ENCODE data around the gene SMYD3.

The SMYD3 gene

DNA sequence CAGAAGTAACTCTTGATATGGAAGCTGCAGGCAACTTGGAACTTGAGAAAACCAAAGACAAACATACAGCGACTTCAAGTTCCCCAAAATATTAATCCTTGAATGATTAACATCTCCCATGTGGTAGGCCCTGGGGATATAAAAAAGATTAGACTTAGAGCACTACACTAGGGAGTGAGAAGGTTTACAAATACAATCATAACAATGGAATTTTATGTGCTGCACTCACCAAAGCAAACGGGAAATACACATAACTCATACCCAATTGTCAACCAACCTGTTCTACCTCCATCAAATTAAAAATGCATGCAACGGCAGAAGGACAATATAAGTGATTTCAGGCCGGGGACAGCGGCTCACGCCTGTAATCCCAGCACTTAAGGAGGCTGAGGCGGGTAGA is 3.7 kb downstream of the SMYD3 start:
- DNase-seq (ENCODE audit: low read depth) = peak; percentile 25
- H3K4me3 ChIP-seq (ENCODE audit: control insufficient read depth, low read depth, low read length) = no peak overlapping the region
- TF ChIP-seq, protein P1, sequence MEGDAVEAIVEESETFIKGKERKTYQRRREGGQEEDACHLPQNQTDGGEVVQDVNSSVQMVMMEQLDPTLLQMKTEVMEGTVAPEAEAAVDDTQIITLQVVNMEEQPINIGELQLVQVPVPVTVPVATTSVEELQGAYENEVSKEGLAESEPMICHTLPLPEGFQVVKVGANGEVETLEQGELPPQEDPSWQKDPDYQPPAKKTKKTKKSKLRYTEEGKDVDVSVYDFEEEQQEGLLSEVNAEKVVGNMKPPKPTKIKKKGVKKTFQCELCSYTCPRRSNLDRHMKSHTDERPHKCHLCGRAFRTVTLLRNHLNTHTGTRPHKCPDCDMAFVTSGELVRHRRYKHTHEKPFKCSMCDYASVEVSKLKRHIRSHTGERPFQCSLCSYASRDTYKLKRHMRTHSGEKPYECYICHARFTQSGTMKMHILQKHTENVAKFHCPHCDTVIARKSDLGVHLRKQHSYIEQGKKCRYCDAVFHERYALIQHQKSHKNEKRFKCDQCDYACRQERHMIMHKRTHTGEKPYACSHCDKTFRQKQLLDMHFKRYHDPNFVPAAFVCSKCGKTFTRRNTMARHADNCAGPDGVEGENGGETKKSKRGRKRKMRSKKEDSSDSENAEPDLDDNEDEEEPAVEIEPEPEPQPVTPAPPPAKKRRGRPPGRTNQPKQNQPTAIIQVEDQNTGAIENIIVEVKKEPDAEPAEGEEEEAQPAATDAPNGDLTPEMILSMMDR (IDR thresholded peaks at IDR 0.05; ENCODE audit: control insufficient read depth, insufficient read depth, low read depth, low read length, missing control alignments) = no peak

DNA sequence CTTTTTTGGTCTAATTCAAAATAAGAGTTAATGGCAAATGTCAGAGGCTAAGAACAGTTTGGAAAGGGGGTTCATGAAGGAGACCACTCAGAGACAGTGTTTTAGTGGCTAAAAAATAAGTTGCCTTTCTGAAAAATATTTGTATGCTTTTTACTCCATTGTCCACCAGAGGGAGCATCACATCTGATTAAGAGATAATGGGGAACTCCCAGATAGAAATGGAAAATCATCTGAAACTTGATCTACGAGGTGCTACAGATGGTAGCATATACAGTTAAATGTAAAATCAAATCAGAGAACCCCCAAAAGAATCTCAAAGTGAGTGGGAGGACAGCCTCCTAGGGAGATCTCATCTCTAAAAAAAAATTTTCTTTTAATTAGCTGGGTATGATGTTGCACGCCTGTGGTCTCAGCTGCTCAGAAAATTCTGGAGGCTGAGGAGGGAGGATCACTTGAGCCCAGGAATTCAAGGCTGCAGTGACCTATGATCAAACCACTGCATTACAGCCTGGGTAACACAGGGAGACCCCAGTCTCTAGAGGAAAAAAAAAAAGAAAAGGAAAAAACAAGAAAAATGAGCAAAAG is 9.7 kb downstream of the SMYD3 start:
- DNase-seq (ENCODE audit: low read depth) = peak; percentile 52
- TF ChIP-seq, protein P1 (IDR thresholded peaks at IDR 0.05; ENCODE audit: control insufficient read depth, insufficient read depth, low read depth, low read length, missing control alignments) = peak; percentile 63

DNA sequence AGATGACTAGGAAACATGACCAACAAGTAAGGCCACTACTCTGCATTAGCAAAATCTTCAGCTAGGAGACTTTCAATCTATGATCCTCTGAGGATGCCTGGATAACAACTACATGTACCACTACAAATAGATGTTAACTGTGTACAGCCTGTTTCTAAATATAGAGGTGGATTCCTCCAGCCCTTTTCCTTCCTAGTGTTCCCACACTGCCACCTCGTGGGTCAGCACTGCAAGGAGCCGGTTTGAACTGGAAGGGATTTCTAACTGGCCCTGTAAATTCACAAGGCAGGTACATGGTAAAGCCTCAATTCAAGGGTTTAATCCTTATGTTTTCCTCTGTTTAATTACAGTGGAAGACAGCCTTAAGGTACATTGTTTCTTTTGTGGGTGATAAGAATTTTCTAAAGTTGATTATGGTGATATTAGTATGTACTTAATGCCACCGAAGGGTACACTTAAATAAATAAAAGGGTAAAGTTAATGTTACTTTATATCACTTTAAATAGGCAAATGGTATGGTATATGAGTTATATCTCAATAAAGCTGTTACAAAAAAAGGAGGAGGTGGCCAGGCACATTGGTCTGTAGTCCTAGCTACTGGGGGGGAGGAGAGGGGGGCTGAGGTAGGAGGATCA is 14.4 kb downstream of the SMYD3 start:
- TF ChIP-seq, protein P1 (IDR thresholded peaks at IDR 0.05; ENCODE audit: control insufficient read depth, insufficient read depth, low read depth, low read length, missing control alignments) = peak; percentile 93
- H3K4me3 ChIP-seq (ENCODE audit: control insufficient read depth, low read depth, low read length) = no peak overlapping the region
- DNase-seq (ENCODE audit: low read depth) = peak; percentile 44

More for the DNA sequence above, 9.7 kb downstream of the SMYD3 start:
- H3K4me3 ChIP-seq (ENCODE audit: control insufficient read depth, low read depth, low read length) = no peak overlapping the region

DNA sequence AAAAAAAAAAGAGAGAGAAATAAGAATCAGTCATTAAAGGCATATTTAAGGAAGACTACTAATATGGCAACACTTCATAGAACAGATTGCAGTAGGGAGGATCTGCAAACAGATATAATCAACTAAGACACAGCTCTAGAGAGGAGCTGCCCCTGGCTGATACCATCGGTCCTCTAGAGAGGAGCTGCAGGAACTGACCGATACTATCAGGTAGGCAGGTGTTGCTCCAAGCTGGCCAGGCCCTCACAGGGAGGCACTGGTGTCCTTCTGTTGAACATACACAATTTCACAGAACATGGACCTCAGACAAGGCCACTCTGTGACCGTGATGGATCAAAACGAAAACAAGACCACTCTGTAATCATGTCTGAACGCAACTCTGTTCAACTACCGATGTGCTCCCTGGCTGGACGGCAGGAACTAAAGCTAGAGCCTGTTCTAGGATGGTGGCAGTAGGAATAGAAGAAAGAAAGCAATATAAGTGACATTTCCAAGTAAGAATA is 15.5 kb downstream of the SMYD3 start:
- TF ChIP-seq, protein P1 (IDR thresholded peaks at IDR 0.05; ENCODE audit: control insufficient read depth, insufficient read depth, low read depth, low read length, missing control alignments) = no peak
- DNase-seq (ENCODE audit: low read depth) = no peak
- H3K4me3 ChIP-seq (ENCODE audit: control insufficient read depth, low read depth, low read length) = no peak overlapping the region

DNA sequence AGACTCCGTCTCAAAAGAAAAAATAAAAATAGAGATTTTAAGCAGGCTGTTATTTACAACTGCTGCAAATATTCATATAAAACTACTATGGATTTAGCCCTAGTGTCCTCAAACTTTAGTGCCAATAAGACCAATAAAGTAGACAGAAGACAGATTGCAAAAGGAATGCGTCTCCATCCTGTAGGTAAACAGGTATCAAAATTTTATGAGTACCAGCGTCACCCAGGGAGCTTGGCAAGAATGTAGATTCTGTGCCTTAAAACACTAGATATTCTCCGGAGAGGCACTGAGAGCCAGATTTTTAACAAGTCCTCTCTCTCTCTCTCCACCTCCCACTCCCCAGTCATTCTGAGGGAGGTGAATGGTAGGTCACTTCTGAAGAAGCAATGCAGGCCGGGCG is 18.4 kb downstream of the SMYD3 start:
- TF ChIP-seq, protein P1 (IDR thresholded peaks at IDR 0.05; ENCODE audit: control insufficient read depth, insufficient read depth, low read depth, low read length, missing control alignments) = no peak
- H3K4me3 ChIP-seq (ENCODE audit: control insufficient read depth, low read depth, low read length) = no peak overlapping the region
- DNase-seq (ENCODE audit: low read depth) = no peak

DNA sequence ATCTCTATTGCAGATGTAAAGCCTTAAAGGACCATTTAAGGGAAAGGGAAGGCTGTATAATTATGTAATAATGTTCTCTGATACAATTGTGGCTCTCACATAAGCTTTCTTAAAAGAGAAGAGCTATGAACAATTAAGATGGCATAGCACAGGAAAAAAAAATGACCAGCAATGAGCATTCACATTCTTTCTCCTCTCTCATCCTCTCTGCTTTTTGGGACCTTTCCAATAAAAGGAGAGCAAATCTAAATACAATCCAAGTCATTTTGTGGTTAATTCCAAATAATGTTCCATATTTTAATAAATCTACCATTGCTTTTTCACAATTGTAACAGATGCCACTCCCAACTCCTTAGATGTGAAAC is 23.5 kb downstream of the SMYD3 start:
- H3K4me3 ChIP-seq (ENCODE audit: control insufficient read depth, low read depth, low read length) = no peak overlapping the region
- TF ChIP-seq, protein P1 (IDR thresholded peaks at IDR 0.05; ENCODE audit: control insufficient read depth, insufficient read depth, low read depth, low read length, missing control alignments) = no peak
- DNase-seq (ENCODE audit: low read depth) = no peak
